GM19395 (cell line): ENCODE measurements around the gene MYDGF.
"Not testable (repeated sequence)": the region's sequence is repeated elsewhere in the genome, so short reads cannot be mapped to it uniquely, and the experiment has no call there.

Source experiments
- ATAC-seq: cut with Tn5 transposase; IDR thresholded peaks from one replicate; pipeline ENCODE4 v1.9.1; 2021; ENCODE audit warnings: mild to moderate bottlenecking, moderate library complexity; ENCODE audit not compliant: unreplicated experiment

MYDGF gene

GRCh38 chr19:4669723-4670480 lies at the start of gene MYDGF:
Gene MYDGF, minus strand, starts transcription at chr19:4670342. Its CDS starts 8 bp downstream, at chr19:4670334.
- peak; percentile 83 for ATAC-seq

GRCh38 chr19:4719499-4719866 lies 49.3 kb upstream of the MYDGF start:
- ATAC-seq = no peak

- ATAC-seq = no peak
Observed at GRCh38 chr19:4717966-4718701, 48.0 kb upstream of the MYDGF start.

GRCh38 chr19:4717191-4717965 lies 47.2 kb upstream of the MYDGF start:
- no peak for ATAC-seq

- ATAC-seq = no peak
Observed at GRCh38 chr19:4715529-4716221, 45.5 kb upstream of the MYDGF start.

- ATAC-seq = not testable (repeated sequence)
Observed at GRCh38 chr19:4715178-4715528, 45.0 kb upstream of the MYDGF start.

- ATAC-seq = no peak
Observed at GRCh38 chr19:4714016-4714415, 43.9 kb upstream of the MYDGF start.

GRCh38 chr19:4713384-4713951 lies 43.3 kb upstream of the MYDGF start:
- no peak for ATAC-seq

GRCh38 chr19:4712771-4713170 lies 42.6 kb upstream of the MYDGF start:
- no peak for ATAC-seq

- no peak for ATAC-seq
Observed at GRCh38 chr19:4711211-4711610, 41.1 kb upstream of the MYDGF start.

- ATAC-seq = no peak
Observed at GRCh38 chr19:4710281-4710600, 40.1 kb upstream of the MYDGF start.

GRCh38 chr19:4709440-4710280 lies 39.5 kb upstream of the MYDGF start:
- ATAC-seq = no peak

- no peak for ATAC-seq
Observed at GRCh38 chr19:4707956-4708650, 38.0 kb upstream of the MYDGF start.

- no peak for ATAC-seq
Observed at GRCh38 chr19:4707322-4707721, 37.2 kb upstream of the MYDGF start.

GRCh38 chr19:4705413-4706131 lies 35.4 kb upstream of the MYDGF start:
- no peak for ATAC-seq

GRCh38 chr19:4704317-4704673 lies 34.2 kb upstream of the MYDGF start:
- no peak for ATAC-seq

- no peak for ATAC-seq
Observed at GRCh38 chr19:4703671-4704316, 33.7 kb upstream of the MYDGF start.

GRCh38 chr19:4702764-4703163 lies 32.6 kb upstream of the MYDGF start:
- ATAC-seq = no peak
